WTC11 (cell line): ENCODE results near the gene ARHGAP29. TPM values are rescaled to one million over a fixed set of nuclear protein-coding genes. Genes with fewer than 3 reads are reported as not detected.

Source experiments
- ATAC-seq: fragments of 200-7000 bp; cut with Tn5 transposase; 2 replicates; pipeline ENCODE4 v1.10.0; 2021; ENCODE audit warnings: mild to moderate bottlenecking, moderate library complexity
- CTCF ChIA-PET: fragments of 300-600 bp; sonication (Branson Sonifier 250); formaldehyde crosslinking; loops from one replicate; lab custom pipeline; 2021; ENCODE audit warnings: antibody characterized with exemption; lab: Charles Lee
- POLR2A ChIA-PET: fragments of 350-600 bp; sonication (Branson Sonifier 250); formaldehyde crosslinking; loops from one replicate; lab custom pipeline; 2021; ENCODE audit warnings: antibody characterized with exemption; lab: Charles Lee
- DNase-seq: peaks from one replicate; pipeline ENCODE4 v3.0.0; 2021; ENCODE audit warnings: low spot score
- H3K27ac Mint-ChIP-seq: 2 replicates; pipeline ENCODE4 v1.8.0; 2021; ENCODE audit warnings: mixed read lengths
- H3K27me3 Mint-ChIP-seq: 2 replicates; pipeline ENCODE4 v1.8.0; 2021; ENCODE audit warnings: low read depth, mild to moderate bottlenecking, moderate library complexity, mixed read lengths
- H3K36me3 Mint-ChIP-seq: 2 replicates; pipeline ENCODE4 v1.8.0; 2021; ENCODE audit warnings: mixed read lengths
- H3K4me1 Mint-ChIP-seq: 2 replicates; pipeline ENCODE4 v1.8.0; 2022; ENCODE audit warnings: mixed read lengths
- H3K4me3 Mint-ChIP-seq: 2 replicates; pipeline ENCODE4 v1.8.0; 2021; ENCODE audit warnings: mild to moderate bottlenecking, moderate library complexity, mixed read lengths
- H3K9me3 Mint-ChIP-seq: 2 replicates; pipeline ENCODE4 v1.8.0; 2021; ENCODE audit warnings: mixed read lengths
- CREB1 ChIP-seq: sonication (generic); formaldehyde crosslinking; IDR thresholded peaks from 2 replicates; pipeline ENCODE4 v1.8.0; 2023; ENCODE audit warnings: mild to moderate bottlenecking, missing genetic modification reagents
- ELF4 ChIP-seq: sonication (generic); formaldehyde crosslinking; IDR thresholded peaks from 2 replicates; pipeline ENCODE4 v1.8.1; 2022; ENCODE audit warnings: low read depth, mild to moderate bottlenecking, moderate library complexity, missing genetic modification reagents
- EMX1 ChIP-seq: fragments of 250-450 bp; sonication (Bioruptor Pico); IDR thresholded peaks from 2 replicates; pipeline ENCODE4 v1.8.0; 2021; ENCODE audit warnings: mild to moderate bottlenecking
- FOXP1 ChIP-seq: sonication (generic); formaldehyde crosslinking; IDR thresholded peaks from 2 replicates; pipeline ENCODE4 v1.8.0; 2022; ENCODE audit warnings: missing genetic modification reagents, mild to moderate bottlenecking, moderate library complexity, borderline replicate concordance
- NR3C1 ChIP-seq: sonication (generic); formaldehyde crosslinking; conservative IDR thresholded peaks from 2 replicates; pipeline ENCODE4 v1.8.1; 2023; ENCODE audit warnings: low read depth, mild to moderate bottlenecking, missing genetic modification reagents
- OVOL2 ChIP-seq: fragments of 250-450 bp; sonication (Bioruptor Pico); IDR thresholded peaks from 2 replicates; pipeline ENCODE4 v1.9.0; 2021; ENCODE audit warnings: mild to moderate bottlenecking, borderline replicate concordance
- TCF7 ChIP-seq: sonication (generic); formaldehyde crosslinking; IDR thresholded peaks from 2 replicates; pipeline ENCODE4 v1.8.0; 2022; ENCODE audit warnings: mild to moderate bottlenecking, low read depth, missing genetic modification reagents, moderate library complexity
- TEAD4 ChIP-seq: sonication (generic); formaldehyde crosslinking; IDR thresholded peaks from 2 replicates; pipeline ENCODE4 v1.8.0; 2022; ENCODE audit warnings: mild to moderate bottlenecking, missing genetic modification reagents
- total RNA-seq: library from RNA; stranded (reverse); gene quantifications from 3 replicates; pipeline ENCODE4 v1.2.3, GENCODE V29; 2021
- TF ChIP-seq, protein P1 (sequence below): sonication (generic); formaldehyde crosslinking; IDR thresholded peaks from 2 replicates; pipeline ENCODE4 v1.8.1; 2023; ENCODE audit warnings: mild to moderate bottlenecking, moderate library complexity, missing genetic modification reagents
- TF ChIP-seq, protein P2 (sequence below): sonication (generic); formaldehyde crosslinking; IDR thresholded peaks from 2 replicates; pipeline ENCODE4 v1.8.0; 2023; ENCODE audit warnings: missing genetic modification reagents
- TF ChIP-seq, protein P3 (sequence below): sonication (generic); formaldehyde crosslinking; IDR thresholded peaks from 2 replicates; pipeline ENCODE4 v1.8.1; 2023; ENCODE audit warnings: mild to moderate bottlenecking, missing genetic modification reagents
- TF ChIP-seq, protein P4 (sequence below): sonication (generic); formaldehyde crosslinking; IDR thresholded peaks from 2 replicates; pipeline ENCODE4 v1.8.1; 2022; ENCODE audit warnings: missing genetic modification reagents, borderline replicate concordance
- TF ChIP-seq, protein P5 (sequence below): fragments of 250-450 bp; sonication (Bioruptor Pico); conservative IDR thresholded peaks from 2 replicates; pipeline ENCODE4 v1.9.0; 2021; ENCODE audit warnings: mild to moderate bottlenecking
- TF ChIP-seq, protein P6 (sequence below): sonication (generic); formaldehyde crosslinking; IDR thresholded peaks from 2 replicates; pipeline ENCODE4 v1.8.0; 2022; ENCODE audit warnings: missing genetic modification reagents
- TF ChIP-seq, protein P7 (sequence below): sonication (generic); formaldehyde crosslinking; conservative IDR thresholded peaks from 2 replicates; pipeline ENCODE4 v1.8.1; 2022; ENCODE audit warnings: mild to moderate bottlenecking, missing genetic modification reagents

ARHGAP29 gene
- total RNA-seq, 1 experiment from 2014 or later, result 6.6 TPM

DNA sequence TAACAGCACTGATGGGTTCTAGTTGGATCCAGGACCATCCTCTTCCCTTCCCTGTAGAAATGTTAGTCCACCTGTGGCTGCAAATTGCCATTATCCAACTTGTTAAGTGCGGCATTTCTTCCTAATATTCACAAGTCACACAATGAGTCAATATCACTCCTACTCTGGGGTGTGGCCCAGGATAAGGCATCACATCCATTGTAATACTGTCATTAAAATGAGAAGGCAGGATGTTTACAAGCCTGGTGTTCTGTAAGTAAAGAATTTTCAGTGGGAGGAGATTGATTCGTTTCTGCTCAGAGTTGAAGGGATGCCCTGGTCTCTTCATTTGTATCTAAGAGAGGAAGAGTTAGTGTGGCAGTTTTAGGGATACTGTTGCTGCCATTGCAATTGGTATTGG is 18.1 kb upstream of the ARHGAP29 start:
- POLR2A ChIA-PET, result no interaction called here
- ATAC-seq, result no peak
- peaks cover 11% of the 10 kb centered on the region for H3K4me1 Mint-ChIP-seq

DNA sequence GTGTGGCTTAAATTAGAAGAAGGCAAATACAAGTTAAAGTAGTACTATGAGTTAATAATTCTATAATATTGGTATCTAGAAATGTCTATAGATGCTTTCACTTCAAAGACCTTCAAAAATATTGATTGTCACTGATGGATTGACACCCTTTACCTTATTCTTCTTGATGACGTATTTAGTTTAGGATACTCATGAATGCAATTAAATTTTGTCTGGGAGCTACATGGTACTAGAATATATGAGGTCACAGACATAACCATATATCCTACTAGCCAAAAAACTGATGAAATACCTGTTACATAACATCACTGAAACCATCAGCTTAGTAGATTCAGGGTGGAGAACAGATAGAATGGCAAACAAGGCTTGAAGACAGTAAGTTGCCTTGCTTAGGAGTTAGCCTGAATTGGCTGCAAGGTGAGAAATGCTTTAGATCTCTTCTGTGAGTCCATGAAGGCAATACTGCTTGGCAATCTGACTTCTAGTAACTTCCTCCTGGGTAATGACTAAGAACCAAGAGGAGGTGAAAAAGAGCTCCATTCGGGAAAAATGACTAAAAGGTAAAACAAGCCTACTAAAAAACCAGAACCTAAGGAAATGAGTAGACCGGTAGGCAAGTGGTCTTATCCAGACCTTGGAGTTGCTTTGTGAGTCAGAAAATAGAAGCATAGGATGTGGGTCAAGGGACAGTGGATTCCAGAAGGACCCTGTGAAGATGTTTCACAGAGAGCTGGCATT is 16.9 kb upstream of the ARHGAP29 start:
- H3K27ac Mint-ChIP-seq, result no peak overlapping the region
- DNase-seq (no peak), ATAC-seq (no peak)
- peaks cover 1% of the 10 kb centered on the region for H3K4me1 Mint-ChIP-seq
- TF ChIP-seq, protein P1, sequence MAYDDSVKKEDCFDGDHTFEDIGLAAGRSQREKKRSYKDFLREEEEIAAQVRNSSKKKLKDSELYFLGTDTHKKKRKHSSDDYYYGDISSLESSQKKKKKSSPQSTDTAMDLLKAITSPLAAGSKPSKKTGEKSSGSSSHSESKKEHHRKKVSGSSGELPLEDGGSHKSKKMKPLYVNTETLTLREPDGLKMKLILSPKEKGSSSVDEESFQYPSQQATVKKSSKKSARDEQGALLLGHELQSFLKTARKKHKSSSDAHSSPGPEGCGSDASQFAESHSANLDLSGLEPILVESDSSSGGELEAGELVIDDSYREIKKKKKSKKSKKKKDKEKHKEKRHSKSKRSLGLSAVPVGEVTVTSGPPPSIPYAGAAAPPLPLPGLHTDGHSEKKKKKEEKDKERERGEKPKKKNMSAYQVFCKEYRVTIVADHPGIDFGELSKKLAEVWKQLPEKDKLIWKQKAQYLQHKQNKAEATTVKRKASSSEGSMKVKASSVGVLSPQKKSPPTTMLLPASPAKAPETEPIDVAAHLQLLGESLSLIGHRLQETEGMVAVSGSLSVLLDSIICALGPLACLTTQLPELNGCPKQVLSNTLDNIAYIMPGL (CRISPR knock-in tag), result no peak
- TF ChIP-seq, protein P2, sequence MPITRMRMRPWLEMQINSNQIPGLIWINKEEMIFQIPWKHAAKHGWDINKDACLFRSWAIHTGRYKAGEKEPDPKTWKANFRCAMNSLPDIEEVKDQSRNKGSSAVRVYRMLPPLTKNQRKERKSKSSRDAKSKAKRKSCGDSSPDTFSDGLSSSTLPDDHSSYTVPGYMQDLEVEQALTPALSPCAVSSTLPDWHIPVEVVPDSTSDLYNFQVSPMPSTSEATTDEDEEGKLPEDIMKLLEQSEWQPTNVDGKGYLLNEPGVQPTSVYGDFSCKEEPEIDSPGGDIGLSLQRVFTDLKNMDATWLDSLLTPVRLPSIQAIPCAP (CRISPR knock-in tag), result no peak
- TF ChIP-seq, protein P3, sequence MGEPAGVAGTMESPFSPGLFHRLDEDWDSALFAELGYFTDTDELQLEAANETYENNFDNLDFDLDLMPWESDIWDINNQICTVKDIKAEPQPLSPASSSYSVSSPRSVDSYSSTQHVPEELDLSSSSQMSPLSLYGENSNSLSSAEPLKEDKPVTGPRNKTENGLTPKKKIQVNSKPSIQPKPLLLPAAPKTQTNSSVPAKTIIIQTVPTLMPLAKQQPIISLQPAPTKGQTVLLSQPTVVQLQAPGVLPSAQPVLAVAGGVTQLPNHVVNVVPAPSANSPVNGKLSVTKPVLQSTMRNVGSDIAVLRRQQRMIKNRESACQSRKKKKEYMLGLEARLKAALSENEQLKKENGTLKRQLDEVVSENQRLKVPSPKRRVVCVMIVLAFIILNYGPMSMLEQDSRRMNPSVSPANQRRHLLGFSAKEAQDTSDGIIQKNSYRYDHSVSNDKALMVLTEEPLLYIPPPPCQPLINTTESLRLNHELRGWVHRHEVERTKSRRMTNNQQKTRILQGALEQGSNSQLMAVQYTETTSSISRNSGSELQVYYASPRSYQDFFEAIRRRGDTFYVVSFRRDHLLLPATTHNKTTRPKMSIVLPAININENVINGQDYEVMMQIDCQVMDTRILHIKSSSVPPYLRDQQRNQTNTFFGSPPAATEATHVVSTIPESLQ, result no peak
- no peak for TF ChIP-seq NR3C1 (CRISPR knock-in tag)
- TF ChIP-seq TCF7 (CRISPR knock-in tag), result no peak
- no peak for TF ChIP-seq OVOL2 (CRISPR knock-in tag)
- TF ChIP-seq, protein P4, sequence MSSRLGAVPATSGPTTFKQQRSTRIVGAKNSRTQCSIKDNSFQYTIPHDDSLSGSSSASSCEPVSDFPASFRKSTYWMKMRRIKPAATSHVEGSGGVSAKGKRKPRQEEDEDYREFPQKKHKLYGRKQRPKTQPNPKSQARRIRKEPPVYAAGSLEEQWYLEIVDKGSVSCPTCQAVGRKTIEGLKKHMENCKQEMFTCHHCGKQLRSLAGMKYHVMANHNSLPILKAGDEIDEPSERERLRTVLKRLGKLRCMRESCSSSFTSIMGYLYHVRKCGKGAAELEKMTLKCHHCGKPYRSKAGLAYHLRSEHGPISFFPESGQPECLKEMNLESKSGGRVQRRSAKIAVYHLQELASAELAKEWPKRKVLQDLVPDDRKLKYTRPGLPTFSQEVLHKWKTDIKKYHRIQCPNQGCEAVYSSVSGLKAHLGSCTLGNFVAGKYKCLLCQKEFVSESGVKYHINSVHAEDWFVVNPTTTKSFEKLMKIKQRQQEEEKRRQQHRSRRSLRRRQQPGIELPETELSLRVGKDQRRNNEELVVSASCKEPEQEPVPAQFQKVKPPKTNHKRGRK (CRISPR knock-in tag), result no peak
- TF ChIP-seq, protein P5, sequence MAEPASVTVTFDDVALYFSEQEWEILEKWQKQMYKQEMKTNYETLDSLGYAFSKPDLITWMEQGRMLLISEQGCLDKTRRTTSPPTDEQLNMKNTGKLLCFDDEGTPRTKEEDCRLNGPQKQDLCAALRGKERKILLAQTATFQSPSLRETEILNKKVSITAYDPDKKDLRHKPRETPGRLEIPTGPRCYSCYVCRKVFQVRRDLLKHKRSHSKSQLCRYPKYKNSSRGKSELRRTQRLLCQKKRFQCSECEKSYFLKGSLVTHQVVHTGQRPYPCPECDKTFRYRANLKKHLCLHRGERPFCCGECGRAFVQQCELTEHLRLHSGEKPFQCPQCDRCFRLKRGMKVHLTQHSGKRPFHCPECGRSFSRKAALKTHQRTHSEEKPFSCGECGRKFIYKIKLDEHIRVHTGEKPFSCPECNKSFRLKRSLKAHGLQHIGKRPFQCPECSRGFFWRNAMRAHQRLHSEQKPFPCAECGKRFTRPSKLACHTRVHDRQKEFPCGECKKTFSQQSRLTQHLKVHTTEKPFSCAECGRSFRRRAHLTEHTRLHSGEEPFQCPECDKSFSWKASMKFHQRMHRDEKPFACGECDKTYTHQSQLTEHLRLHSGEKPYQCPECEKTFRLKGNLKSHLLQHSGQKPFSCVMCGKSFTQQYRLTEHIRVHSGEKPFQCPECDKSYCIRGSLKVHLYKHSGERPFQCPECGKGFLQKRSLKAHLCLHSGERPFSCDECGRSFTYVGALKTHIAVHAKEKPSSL (CRISPR knock-in tag), result no peak
- TF ChIP-seq CREB1 (CRISPR knock-in tag), result no peak
- TF ChIP-seq, protein P6, sequence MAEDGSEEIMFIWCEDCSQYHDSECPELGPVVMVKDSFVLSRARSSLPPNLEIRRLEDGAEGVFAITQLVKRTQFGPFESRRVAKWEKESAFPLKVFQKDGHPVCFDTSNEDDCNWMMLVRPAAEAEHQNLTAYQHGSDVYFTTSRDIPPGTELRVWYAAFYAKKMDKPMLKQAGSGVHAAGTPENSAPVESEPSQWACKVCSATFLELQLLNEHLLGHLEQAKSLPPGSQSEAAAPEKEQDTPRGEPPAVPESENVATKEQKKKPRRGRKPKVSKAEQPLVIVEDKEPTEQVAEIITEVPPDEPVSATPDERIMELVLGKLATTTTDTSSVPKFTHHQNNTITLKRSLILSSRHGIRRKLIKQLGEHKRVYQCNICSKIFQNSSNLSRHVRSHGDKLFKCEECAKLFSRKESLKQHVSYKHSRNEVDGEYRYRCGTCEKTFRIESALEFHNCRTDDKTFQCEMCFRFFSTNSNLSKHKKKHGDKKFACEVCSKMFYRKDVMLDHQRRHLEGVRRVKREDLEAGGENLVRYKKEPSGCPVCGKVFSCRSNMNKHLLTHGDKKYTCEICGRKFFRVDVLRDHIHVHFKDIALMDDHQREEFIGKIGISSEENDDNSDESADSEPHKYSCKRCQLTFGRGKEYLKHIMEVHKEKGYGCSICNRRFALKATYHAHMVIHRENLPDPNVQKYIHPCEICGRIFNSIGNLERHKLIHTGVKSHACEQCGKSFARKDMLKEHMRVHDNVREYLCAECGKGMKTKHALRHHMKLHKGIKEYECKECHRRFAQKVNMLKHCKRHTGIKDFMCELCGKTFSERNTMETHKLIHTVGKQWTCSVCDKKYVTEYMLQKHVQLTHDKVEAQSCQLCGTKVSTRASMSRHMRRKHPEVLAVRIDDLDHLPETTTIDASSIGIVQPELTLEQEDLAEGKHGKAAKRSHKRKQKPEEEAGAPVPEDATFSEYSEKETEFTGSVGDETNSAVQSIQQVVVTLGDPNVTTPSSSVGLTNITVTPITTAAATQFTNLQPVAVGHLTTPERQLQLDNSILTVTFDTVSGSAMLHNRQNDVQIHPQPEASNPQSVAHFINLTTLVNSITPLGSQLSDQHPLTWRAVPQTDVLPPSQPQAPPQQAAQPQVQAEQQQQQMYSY (CRISPR knock-in tag), result no peak
- TF ChIP-seq, protein P7, sequence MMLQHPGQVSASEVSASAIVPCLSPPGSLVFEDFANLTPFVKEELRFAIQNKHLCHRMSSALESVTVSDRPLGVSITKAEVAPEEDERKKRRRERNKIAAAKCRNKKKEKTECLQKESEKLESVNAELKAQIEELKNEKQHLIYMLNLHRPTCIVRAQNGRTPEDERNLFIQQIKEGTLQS (CRISPR knock-in tag), result no peak
- TF ChIP-seq EMX1 (CRISPR knock-in tag), result no peak
- no peaks in the 10 kb centered on the region for H3K9me3 Mint-ChIP-seq
- peaks cover 100% of the 10 kb centered on the region for H3K27me3 Mint-ChIP-seq
- no peak overlapping the region for H3K4me3 Mint-ChIP-seq
- ChIA-PET CTCF (interaction anchor here (1.7 kb wide), 1 partner anchor 209 kb away, joined by 4 read pairs; no protein-coding TSS in a partner anchor), POLR2A (no interaction called here)
- H3K36me3 Mint-ChIP-seq, result no peaks in the 10 kb centered on the region

More for the DNA sequence above, 18.1 kb upstream of the ARHGAP29 start:
- no peak overlapping the region for H3K27ac Mint-ChIP-seq
- H3K36me3 Mint-ChIP-seq, result no peaks in the 10 kb centered on the region
- TF ChIP-seq TEAD4 (CRISPR knock-in tag) (no peak), FOXP1 (CRISPR knock-in tag) (no peak), ELF4 (CRISPR knock-in tag) (no peak)
- peaks cover 100% of the 10 kb centered on the region for H3K27me3 Mint-ChIP-seq
- CTCF ChIA-PET, result no interaction called here
- DNase-seq, result no peak
- no peaks in the 10 kb centered on the region for H3K9me3 Mint-ChIP-seq
- no peak overlapping the region for H3K4me3 Mint-ChIP-seq
